ENCODE data around the gene ARHGEF40. TPM values are rescaled to one million over a fixed set of nuclear protein-coding genes. Genes with fewer than 3 reads are reported as not detected.

The ARHGEF40 gene
- total and polyA plus RNA-seq, 12 donors = 14.2 to 25.2 (median 17.8) TPM

DNA sequence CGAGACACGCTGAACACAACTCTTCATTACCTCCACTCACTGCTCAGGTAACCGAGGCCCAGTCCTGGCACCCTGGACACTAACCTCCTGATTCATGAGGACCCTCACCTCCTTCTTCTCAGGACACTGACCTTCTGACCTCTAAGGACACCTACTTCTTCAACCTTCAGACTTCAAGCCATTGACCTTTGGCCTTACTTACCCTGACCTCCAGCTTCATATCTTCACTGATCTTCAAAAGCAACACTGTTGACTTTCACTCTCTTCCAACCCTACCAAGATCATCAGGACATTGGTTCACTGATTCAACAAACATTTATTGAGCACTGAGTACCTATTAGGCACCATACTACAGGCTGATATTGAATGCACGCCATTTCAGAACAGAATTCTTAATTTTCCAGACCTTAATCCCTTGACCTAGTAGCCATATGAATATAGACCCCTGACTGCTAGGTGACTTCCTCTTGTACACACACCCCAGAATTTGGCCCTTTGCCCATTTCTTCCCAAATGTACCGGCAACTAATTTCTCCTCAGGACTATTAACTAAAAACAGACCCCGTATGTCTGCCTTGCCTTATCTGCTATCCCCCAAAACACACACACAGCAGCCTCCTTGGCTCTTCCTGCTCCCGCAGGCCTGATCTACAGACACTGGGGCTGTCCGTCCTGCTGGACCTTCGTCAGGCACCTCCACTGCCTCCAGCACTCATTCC is 5.8 kb downstream of the ARHGEF40 start:
- no peak for ATAC-seq
- TF ChIP-seq, protein P1, sequence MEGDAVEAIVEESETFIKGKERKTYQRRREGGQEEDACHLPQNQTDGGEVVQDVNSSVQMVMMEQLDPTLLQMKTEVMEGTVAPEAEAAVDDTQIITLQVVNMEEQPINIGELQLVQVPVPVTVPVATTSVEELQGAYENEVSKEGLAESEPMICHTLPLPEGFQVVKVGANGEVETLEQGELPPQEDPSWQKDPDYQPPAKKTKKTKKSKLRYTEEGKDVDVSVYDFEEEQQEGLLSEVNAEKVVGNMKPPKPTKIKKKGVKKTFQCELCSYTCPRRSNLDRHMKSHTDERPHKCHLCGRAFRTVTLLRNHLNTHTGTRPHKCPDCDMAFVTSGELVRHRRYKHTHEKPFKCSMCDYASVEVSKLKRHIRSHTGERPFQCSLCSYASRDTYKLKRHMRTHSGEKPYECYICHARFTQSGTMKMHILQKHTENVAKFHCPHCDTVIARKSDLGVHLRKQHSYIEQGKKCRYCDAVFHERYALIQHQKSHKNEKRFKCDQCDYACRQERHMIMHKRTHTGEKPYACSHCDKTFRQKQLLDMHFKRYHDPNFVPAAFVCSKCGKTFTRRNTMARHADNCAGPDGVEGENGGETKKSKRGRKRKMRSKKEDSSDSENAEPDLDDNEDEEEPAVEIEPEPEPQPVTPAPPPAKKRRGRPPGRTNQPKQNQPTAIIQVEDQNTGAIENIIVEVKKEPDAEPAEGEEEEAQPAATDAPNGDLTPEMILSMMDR (IDR thresholded peaks at IDR 0.05) = no peak
- intact Hi-C loops (cut with DNase I) = no loop called here
- 88 to 89% methylated on average over 9 of the region's 9 CpGs for WGBS, 2 donors
- DNase-seq = no peak
- Histone ChIP-seq H3K4me1 (peaks cover 0 to 27% (median 17%) of the 10 kb centered on the region in 9 donors), H3K9me3 (no peaks in the 10 kb centered on the region), H3K27ac (no peak overlapping the region), H3K4me3 (no peak overlapping the region), H3K27me3 (no peaks in the 10 kb centered on the region), H3K36me3 (peaks cover 0 to 80% (median 55%) of the 10 kb centered on the region in 9 donors)

DNA sequence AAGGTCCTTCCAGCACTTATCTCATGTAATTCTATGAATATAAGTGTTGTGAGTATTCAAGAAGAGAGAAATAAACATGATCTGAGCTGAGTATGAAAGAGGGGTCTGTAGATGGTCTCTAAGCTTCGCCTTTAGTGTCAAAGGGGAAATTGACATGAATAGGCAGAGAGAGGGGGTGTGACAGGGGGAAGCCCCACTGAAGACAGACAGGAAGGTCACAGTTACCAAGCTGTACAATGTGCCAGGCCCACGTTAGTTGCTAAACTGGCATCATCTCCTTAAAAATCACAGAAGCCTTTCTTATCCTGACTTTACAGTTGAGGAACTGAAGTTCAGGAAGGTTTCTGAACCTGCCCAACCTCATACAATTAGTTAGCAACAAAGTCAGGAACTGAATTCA is 7.6 kb downstream of the ARHGEF40 start:
- intact Hi-C loops (cut with DNase I) = no loop called here
- no peak overlapping the region for H3K27ac ChIP-seq
- TF ChIP-seq, protein P1 (IDR thresholded peaks at IDR 0.05) = no peak
- H3K9me3 ChIP-seq = no peaks in the 10 kb centered on the region
- ATAC-seq (no peak), DNase-seq (no peak)
- no peak overlapping the region for H3K4me3 ChIP-seq
- 79% methylated on average over 2 of the region's 2 CpGs for WGBS, 2 donors
- peaks cover 0 to 98% (median 73%) of the 10 kb centered on the region in 9 donors for H3K36me3 ChIP-seq
- no peaks in the 10 kb centered on the region for H3K27me3 ChIP-seq
- H3K4me1 ChIP-seq = peaks cover 0 to 9% (median 5%) of the 10 kb centered on the region in 9 donors

DNA sequence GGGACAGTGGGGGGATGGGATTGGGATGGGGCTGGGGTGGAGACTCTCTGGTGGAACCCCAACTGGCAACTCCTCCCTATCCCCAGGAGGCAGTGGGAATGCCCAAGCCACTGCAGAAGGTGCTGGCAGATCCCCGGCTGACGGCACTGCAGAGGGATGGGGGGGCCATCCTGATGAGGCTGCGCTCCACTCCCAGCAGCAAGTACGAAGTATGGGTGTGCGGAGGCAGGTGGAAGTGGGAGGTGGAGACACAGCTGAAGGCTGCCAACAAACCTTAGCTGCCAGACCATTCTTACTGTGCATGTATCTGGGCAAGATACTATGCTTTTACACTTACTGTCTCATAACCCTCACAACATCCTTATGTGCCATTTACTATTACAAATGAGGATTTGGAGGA is 8.2 kb downstream of the ARHGEF40 start:
- H3K9me3 ChIP-seq = no peaks in the 10 kb centered on the region
- peaks cover 0 to 99% (median 77%) of the 10 kb centered on the region in 9 donors for H3K36me3 ChIP-seq
- ATAC-seq (no peak), DNase-seq (no peak)
- intact Hi-C loops (cut with DNase I) = no loop called here
- no peak overlapping the region for H3K4me3 ChIP-seq
- no peak overlapping the region for H3K27ac ChIP-seq
- H3K4me1 ChIP-seq = peaks cover 0 to 4% (median 0%) of the 10 kb centered on the region in 9 donors
- TF ChIP-seq, protein P1 (IDR thresholded peaks at IDR 0.05) = no peak
- H3K27me3 ChIP-seq = no peaks in the 10 kb centered on the region
- WGBS, 2 donors = 88 to 90% methylated on average over 5 of the region's 5 CpGs

DNA sequence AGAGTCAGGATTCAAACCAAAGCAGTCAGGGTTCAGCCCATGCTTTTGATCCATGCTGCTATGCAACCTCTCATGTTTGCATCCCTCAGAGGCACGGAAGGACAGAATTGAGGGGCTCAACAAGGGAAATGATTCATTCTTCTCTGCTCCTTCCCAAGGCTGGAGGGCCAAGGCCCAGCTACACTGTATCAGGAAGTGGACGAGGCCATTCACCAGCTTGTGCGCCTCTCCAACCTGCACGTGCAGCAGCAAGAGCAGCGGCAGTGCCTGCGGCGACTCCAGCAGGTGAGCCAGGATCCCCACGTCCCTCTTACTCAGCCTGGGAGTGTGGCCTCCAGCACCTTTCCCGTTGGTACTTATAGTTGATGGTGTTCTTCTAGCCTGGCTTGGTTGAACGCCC is 8.6 kb downstream of the ARHGEF40 start:
- H3K36me3 ChIP-seq = peaks cover 0 to 99% (median 75%) of the 10 kb centered on the region in 9 donors
- H3K27me3 ChIP-seq = no peaks in the 10 kb centered on the region
- DNase-seq (no peak), ATAC-seq (no peak)
- H3K9me3 ChIP-seq = no peaks in the 10 kb centered on the region
- intact Hi-C loops (cut with DNase I) = no loop called here
- no peak overlapping the region for H3K27ac ChIP-seq
- H3K4me1 ChIP-seq = peaks cover 0 to 4% (median 0%) of the 10 kb centered on the region in 9 donors
- H3K4me3 ChIP-seq = no peak overlapping the region
- TF ChIP-seq, protein P1 (IDR thresholded peaks at IDR 0.05) = no peak
- WGBS, 2 donors = 87 to 88% methylated on average over 10 of the region's 10 CpGs
